Prostate gland (tissue), 2 donors: ENCODE measurements around the gene C17orf107.

ENCODE experiments used
- CTCF ChIP-seq, 4 experiments: fragments of 200-600 bp in 2 of 4; fragments of 450-650 bp in 2 of 4; sonication (generic) in 2 of 4; IDR thresholded peaks; 1 replicate in 3 of 4; 2 replicates in 1 of 4; pipeline ENCODE4 v1.5.1; 2016 to 2019; ENCODE audit warnings: antibody characterized with exemption in 4 of 4, mild to moderate bottlenecking in 2 of 4, moderate library complexity in 2 of 4
- POLR2A ChIP-seq: fragments of 450-650 bp; IDR thresholded peaks from one replicate; pipeline ENCODE4 v1.6.1; 2016; ENCODE audit warnings: antibody characterized with exemption, mild to moderate bottlenecking
- POLR2AphosphoS5 ChIP-seq: sonication (generic); formaldehyde crosslinking; IDR thresholded peaks from one replicate; pipeline ENCODE4 v1.6.1; 2017; ENCODE audit warnings: antibody characterized with exemption

- no peak for TF ChIP-seq CTCF (IDR thresholded peaks at IDR 0.05)
- no peak for TF ChIP-seq POLR2AphosphoS5
- TF ChIP-seq POLR2A: no peak
Measured at GRCh38 chr17:4851084-4851483, 48.3 kb upstream of the C17orf107 start.
